HL-60 (cell line): ENCODE results near the gene STUM.

Experiments
- DNase-seq, 2 experiments: peaks; one replicate each; pipeline ENCODE4 v3.0.0-alpha.2; 2010 to 2020; ENCODE audit warnings: low read depth in 1 of 2, low spot score in 1 of 2
- H3K27ac ChIP-seq: fragments of 250-450 bp; sonication (Bioruptor Pico); replicated peaks from 2 replicates; pipeline ENCODE4 v1.5.1; 2020; ENCODE audit warnings: mild to moderate bottlenecking, moderate library complexity
- H3K27me3 ChIP-seq: fragments of 250-450 bp; sonication (Bioruptor Pico); 2 replicates; pipeline ENCODE4 v1.5.1; 2021; ENCODE audit warnings: mild to moderate bottlenecking, moderate library complexity; ENCODE audit not compliant: insufficient read depth, poor library complexity, severe bottlenecking
- H3K4me3 ChIP-seq: replicated peaks from 2 replicates; pipeline ENCODE4 v1.5.1; 2011; ENCODE audit warnings: mild to moderate bottlenecking, control low read depth, low read length; ENCODE audit not compliant: insufficient read depth
- CTCF ChIP-seq: IDR thresholded peaks from one replicate; pipeline ENCODE4 v1.5.1; 2011; ENCODE audit warnings: low read length, control low read depth, inconsistent platforms; ENCODE audit not compliant: insufficient read depth
- GABPA ChIP-seq: IDR thresholded peaks from 2 replicates; pipeline ENCODE4 v1.6.1; 2012; ENCODE audit warnings: low read depth
- POLR2AphosphoS5 ChIP-seq: IDR thresholded peaks from 2 replicates; pipeline ENCODE4 v1.6.1; 2012; ENCODE audit warnings: low read depth
- SPI1 ChIP-seq: IDR thresholded peaks from 2 replicates; pipeline ENCODE4 v1.6.1; 2012; ENCODE audit warnings: low read depth, mild to moderate bottlenecking, borderline replicate concordance
- TF ChIP-seq, protein P1 (sequence below): IDR thresholded peaks from 2 replicates; pipeline ENCODE4 v1.6.1; 2012; ENCODE audit warnings: low read depth; ENCODE audit not compliant: insufficient replicate concordance

STUM gene

GRCh38 chr1:226518375-226518774 lies 30.2 kb upstream of the STUM start:
- TF ChIP-seq POLR2AphosphoS5 (no peak), CTCF (no peak), SPI1 (no peak), GABPA (no peak)
- TF ChIP-seq, protein P1, sequence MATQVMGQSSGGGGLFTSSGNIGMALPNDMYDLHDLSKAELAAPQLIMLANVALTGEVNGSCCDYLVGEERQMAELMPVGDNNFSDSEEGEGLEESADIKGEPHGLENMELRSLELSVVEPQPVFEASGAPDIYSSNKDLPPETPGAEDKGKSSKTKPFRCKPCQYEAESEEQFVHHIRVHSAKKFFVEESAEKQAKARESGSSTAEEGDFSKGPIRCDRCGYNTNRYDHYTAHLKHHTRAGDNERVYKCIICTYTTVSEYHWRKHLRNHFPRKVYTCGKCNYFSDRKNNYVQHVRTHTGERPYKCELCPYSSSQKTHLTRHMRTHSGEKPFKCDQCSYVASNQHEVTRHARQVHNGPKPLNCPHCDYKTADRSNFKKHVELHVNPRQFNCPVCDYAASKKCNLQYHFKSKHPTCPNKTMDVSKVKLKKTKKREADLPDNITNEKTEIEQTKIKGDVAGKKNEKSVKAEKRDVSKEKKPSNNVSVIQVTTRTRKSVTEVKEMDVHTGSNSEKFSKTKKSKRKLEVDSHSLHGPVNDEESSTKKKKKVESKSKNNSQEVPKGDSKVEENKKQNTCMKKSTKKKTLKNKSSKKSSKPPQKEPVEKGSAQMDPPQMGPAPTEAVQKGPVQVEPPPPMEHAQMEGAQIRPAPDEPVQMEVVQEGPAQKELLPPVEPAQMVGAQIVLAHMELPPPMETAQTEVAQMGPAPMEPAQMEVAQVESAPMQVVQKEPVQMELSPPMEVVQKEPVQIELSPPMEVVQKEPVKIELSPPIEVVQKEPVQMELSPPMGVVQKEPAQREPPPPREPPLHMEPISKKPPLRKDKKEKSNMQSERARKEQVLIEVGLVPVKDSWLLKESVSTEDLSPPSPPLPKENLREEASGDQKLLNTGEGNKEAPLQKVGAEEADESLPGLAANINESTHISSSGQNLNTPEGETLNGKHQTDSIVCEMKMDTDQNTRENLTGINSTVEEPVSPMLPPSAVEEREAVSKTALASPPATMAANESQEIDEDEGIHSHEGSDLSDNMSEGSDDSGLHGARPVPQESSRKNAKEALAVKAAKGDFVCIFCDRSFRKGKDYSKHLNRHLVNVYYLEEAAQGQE = no peak
- Histone ChIP-seq H3K27ac (no peak overlapping the region), H3K27me3 (peaks cover 3% of the 10 kb centered on the region), H3K4me3 (no peak overlapping the region)
- DNase-seq = no peak

DNA sequence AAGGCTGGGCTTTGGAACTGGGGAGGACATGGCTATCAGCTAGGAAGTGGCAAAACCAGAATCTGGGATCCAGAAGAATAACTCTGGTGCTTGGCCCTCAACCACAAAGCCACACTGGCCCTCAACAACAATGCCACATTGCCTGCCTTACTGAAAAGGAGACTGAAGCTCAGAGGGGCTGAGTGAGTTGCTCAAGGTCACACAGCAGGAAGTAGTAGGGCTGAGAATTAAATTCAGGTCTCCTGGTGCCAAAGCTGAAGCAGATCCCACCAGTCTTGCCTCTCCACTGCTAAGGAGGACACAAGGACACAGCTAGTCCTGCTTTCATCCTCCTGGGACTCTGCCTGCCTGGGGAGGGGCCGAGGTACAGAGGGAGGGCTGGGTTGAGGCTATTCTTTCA lies 29.4 kb upstream of the STUM start:
- DNase-seq = no peak
- no peak for TF ChIP-seq POLR2AphosphoS5
- H3K27ac ChIP-seq = no peak overlapping the region
- no peak overlapping the region for H3K4me3 ChIP-seq
- peaks cover 3% of the 10 kb centered on the region for H3K27me3 ChIP-seq

GRCh38 chr1:226519716-226520598 lies 28.6 kb upstream of the STUM start:
- TF ChIP-seq POLR2AphosphoS5 = no peak
- TF ChIP-seq GABPA = no peak
- TF ChIP-seq SPI1 = no peak
- no peak for TF ChIP-seq CTCF
- TF ChIP-seq, protein P1 = no peak
- Histone ChIP-seq H3K4me3 (no peak overlapping the region), H3K27me3 (peaks cover 3% of the 10 kb centered on the region), H3K27ac (no peak overlapping the region)
- DNase-seq = no peak

DNA sequence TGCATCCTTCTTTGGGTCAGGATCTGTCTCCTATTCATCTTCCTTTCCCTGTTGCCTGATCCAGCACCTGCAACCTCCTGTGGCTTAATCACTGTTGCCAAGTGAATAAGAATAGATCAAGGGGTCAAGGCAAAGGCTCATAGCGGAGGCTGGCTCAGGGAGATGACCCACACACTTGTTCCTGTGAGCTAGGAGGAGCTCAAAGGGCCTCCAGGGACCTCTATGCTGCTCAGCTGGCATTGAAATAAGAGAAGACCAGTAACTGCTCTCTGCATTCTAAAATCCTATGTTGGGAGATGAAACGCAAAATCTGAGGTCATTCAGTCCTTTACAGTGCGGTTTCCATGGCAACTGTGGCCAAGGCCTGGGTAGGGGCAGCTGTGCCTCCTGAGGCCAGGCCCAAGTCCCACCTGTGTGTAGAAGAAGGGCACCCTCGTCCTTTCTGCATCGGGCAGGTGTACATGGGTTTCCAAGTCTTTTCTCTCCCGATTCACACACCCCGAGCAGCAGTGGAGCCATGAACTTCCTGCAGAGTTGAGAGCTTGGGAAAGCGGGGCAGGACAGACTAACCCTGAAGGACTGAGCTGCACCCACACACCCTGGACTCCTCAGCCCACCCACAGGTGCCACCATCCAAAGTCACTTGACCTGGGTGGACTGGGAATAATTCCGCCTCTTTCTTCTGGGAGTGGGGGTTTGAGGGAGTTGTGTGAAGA lies 27.8 kb upstream of the STUM start:
- Histone ChIP-seq H3K4me3 (no peak overlapping the region), H3K27me3 (peaks cover 3% of the 10 kb centered on the region), H3K27ac (no peak overlapping the region)
- TF ChIP-seq SPI1 = no peak
- TF ChIP-seq CTCF = no peak
- TF ChIP-seq POLR2AphosphoS5 = no peak
- TF ChIP-seq, protein P1 = no peak
- TF ChIP-seq GABPA = no peak
- DNase-seq = no peak
